OCI-LY7 (cell line): ENCODE results near the gene LRRC9.

Source experiments
- CTCF ChIP-seq: fragments of 200-600 bp; sonication (generic); conservative IDR thresholded peaks from 2 replicates; pipeline ENCODE4 v1.5.1; 2014; ENCODE audit warnings: mild to moderate bottlenecking, antibody characterized with exemption, low read length, moderate library complexity, mixed read lengths
- EZH2phosphoT487 ChIP-seq: fragments of 200-600 bp; sonication (generic); IDR thresholded peaks from 2 replicates; pipeline ENCODE4 v1.6.1; 2018; ENCODE audit warnings: low read depth, borderline replicate concordance, mild to moderate bottlenecking, mixed run types, antibody characterized with exemption, low read length, moderate library complexity, mixed read lengths

GRCh38 chr14:60091550-60092525 lies 171.9 kb downstream of the LRRC9 start, which contains the start of gene PCNX4:
- TF ChIP-seq CTCF (no peak), EZH2phosphoT487 (no peak)
